ENCODE data around the gene FAM118A.
"Not testable (repeated sequence)": the region's sequence is repeated elsewhere in the genome, so short reads cannot be mapped to it uniquely, and the experiment has no call there.

FAM118A gene

DNA sequence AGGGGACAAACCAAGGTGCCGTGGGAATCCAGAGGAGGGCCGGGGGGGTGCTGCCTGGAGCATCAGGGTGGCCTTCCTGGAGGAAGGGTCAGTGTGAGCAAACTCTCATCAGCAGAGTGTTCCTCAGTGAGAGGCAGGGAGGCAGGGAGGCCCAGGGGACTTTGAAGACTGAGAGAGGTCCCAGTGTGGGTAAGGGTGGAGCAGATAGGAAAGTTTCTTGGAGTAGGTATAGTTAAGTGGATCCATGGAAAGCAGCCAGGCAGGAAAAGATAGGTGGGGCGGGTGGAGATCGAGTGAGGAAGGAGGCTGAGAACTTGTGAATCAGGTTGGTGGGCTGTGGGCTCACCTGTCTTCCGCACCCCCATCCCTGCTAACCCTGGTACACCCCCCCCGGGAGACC is 15.7 kb upstream of the FAM118A start:
- H3K36me3 Mint-ChIP-seq (ENCODE audit: low read depth), result no peaks in the 10 kb centered on the region
- peaks cover 13% of the 10 kb centered on the region for H3K4me1 Mint-ChIP-seq (ENCODE audit: low read depth)
- no peaks in the 10 kb centered on the region for H3K27me3 Mint-ChIP-seq
- no peak overlapping the region for H3K27ac Mint-ChIP-seq
- no peak for DNase-seq
- H3K4me3 Mint-ChIP-seq, result no peak overlapping the region
- no peaks in the 10 kb centered on the region for H3K9me3 Mint-ChIP-seq

DNA sequence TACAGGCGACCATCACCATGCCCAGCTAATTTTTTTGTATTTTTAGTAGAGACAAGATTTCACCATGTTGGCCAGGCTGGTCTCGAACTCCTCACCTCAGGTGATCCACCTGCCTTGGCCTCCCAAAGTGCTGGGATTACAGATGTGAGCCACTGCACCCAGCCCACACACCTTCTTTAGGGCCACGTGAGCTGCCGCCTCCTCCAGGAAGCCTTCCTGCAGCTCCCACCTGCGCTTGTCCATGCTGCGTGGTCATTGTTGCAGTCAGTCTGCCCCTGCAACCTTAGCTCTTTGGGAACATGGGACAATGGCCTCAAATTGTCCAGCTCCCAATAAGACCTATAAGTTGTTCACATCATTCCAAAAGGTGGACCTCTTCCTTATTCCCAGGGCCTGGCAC is 14.7 kb upstream of the FAM118A start:
- peaks cover 13% of the 10 kb centered on the region for H3K4me1 Mint-ChIP-seq (ENCODE audit: low read depth)
- H3K36me3 Mint-ChIP-seq (ENCODE audit: low read depth); H3K27me3 Mint-ChIP-seq; H3K9me3 Mint-ChIP-seq; H3K4me3 Mint-ChIP-seq; H3K27ac Mint-ChIP-seq; DNase-seq: not testable (repeated sequence)

GRCh38 chr22:45295492-45295891 is 14.2 kb upstream of the FAM118A start:
- no peaks in the 10 kb centered on the region for H3K9me3 Mint-ChIP-seq
- DNase-seq, result no peak
- H3K4me3 Mint-ChIP-seq, result no peak overlapping the region
- no peaks in the 10 kb centered on the region for H3K36me3 Mint-ChIP-seq (ENCODE audit: low read depth)
- no peaks in the 10 kb centered on the region for H3K27me3 Mint-ChIP-seq
- no peak overlapping the region for H3K27ac Mint-ChIP-seq
- H3K4me1 Mint-ChIP-seq (ENCODE audit: low read depth), result peaks cover 13% of the 10 kb centered on the region

DNA sequence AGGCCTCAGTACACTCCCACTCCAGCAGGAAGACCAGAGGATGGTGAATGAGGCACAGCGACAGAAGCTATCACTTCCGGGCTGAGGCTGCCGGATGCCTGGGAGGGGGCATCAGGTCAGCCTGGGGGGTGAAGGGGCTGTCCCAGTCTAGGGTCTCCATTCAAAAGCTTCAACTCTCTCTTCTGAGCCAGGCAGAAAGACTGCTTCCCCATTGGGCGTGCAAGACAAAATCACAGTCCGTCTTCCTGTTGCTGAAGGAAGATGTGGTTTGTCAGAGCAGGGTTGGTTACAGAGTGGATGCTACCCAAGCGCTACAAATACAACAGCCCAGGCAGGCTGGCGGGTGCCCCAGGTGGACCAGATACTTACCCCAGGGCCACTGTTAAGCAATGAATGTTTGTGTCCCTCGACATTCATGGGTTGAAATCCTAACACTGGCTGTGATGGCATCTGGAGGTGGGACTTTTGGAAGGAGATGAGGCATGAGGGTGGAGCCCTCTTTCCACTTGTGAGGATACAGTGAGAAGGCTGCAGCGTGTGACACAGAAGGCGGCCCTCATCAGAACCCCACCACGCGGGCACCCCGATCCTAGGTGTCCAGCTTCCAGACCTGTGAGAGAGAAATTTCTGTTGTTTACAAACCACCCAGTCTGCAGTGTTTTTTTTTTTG is 13.0 kb upstream of the FAM118A start:
- no peaks in the 10 kb centered on the region for H3K9me3 Mint-ChIP-seq
- peak; percentile 49 for DNase-seq
- no peak overlapping the region for H3K4me3 Mint-ChIP-seq
- no peaks in the 10 kb centered on the region for H3K36me3 Mint-ChIP-seq (ENCODE audit: low read depth)
- H3K4me1 Mint-ChIP-seq (ENCODE audit: low read depth), result peaks cover 13% of the 10 kb centered on the region
- peak overlapping the region; percentile 78 for H3K27ac Mint-ChIP-seq
- no peaks in the 10 kb centered on the region for H3K27me3 Mint-ChIP-seq

DNA sequence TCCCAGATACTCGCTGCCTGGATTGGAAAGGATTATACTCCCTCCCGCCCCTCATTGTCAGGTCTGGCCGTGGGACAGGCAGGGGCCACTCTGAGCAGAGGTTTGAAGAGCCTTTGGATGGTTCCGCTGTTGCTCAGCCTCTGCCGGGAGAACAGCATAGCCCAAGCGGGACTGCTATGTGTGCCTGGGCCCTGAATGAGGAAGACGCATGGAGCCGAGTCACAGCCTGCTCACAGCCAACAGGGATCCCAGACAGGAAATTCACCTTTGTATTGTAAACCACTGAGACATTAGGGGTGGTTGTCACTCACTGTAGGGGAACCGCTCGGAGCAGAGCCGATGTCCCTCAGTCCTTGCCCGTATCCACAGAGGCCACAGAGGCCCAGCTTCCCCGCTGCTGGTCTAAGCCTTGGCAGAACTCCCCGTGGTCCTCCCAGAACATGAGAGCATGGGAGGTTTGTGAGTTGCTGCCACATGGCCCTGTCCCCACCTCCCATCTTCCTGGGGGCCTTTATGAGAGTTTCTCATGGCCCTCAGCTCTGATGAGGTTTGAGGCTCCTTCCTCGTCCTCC is 10.7 kb upstream of the FAM118A start:
- DNase-seq, result no peak
- Mint-ChIP-seq H3K4me1 (ENCODE audit: low read depth) (peaks cover 20% of the 10 kb centered on the region), H3K27me3 (no peaks in the 10 kb centered on the region), H3K36me3 (ENCODE audit: low read depth) (no peaks in the 10 kb centered on the region), H3K9me3 (no peaks in the 10 kb centered on the region), H3K27ac (no peak overlapping the region), H3K4me3 (no peak overlapping the region)

DNA sequence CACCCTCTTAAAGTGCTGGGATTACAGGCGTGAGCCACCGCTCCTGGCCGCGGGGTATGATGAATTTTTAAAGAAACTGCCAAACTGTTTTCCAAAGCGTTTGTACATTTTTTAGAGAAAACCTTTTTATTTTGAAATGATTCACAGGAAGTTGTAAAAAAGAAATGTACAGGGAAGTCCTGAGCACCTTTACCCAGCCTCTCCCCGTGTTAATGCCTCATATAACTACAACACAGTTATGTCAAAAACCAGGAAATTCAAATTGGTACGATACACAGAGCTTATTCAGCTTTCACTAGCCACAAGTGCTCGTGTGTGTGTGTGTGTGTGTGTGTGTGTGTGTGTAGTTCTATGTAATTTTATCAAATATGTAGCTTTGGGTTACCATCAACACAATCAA is 7.0 kb upstream of the FAM118A start:
- H3K27me3 Mint-ChIP-seq, result no peaks in the 10 kb centered on the region
- DNase-seq, result no peak
- H3K36me3 Mint-ChIP-seq (ENCODE audit: low read depth), result no peaks in the 10 kb centered on the region
- H3K27ac Mint-ChIP-seq, result no peak overlapping the region
- no peak overlapping the region for H3K4me3 Mint-ChIP-seq
- H3K9me3 Mint-ChIP-seq, result no peaks in the 10 kb centered on the region
- peaks cover 7% of the 10 kb centered on the region for H3K4me1 Mint-ChIP-seq (ENCODE audit: low read depth)

DNA sequence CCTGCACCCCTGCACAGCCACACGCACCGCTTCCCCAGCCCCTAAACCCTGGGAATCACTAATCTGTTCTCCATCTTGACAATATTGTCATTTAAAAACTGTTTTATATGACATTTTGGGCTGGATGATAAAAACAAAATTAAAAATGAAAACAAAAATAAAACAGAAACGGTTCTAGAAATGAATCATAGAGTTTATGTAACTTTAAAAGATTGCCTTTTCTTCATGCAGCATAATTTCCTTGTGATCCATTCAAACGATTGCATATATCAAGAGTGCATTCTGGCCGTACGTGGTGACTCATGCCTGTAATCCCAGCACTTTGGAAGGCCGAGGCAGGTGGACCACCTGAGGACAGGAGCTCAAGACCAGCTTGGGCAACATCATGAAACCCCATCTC is 6.6 kb upstream of the FAM118A start:
- Mint-ChIP-seq H3K4me1 (ENCODE audit: low read depth) (peaks cover 7% of the 10 kb centered on the region), H3K27me3 (no peaks in the 10 kb centered on the region), H3K36me3 (ENCODE audit: low read depth) (no peaks in the 10 kb centered on the region), H3K27ac (no peak overlapping the region), H3K4me3 (no peak overlapping the region), H3K9me3 (no peaks in the 10 kb centered on the region)
- DNase-seq, result no peak

GRCh38 chr22:45304971-45305370 is 4.8 kb upstream of the FAM118A start:
- Mint-ChIP-seq H3K27ac (no peak overlapping the region), H3K4me3 (no peak overlapping the region), H3K27me3 (no peaks in the 10 kb centered on the region), H3K4me1 (ENCODE audit: low read depth) (peaks cover 19% of the 10 kb centered on the region), H3K9me3 (no peaks in the 10 kb centered on the region), H3K36me3 (ENCODE audit: low read depth) (no peaks in the 10 kb centered on the region)
- DNase-seq, result no peak

GRCh38 chr22:45305456-45306075 is 4.2 kb upstream of the FAM118A start:
- no peak overlapping the region for H3K27ac Mint-ChIP-seq
- no peaks in the 10 kb centered on the region for H3K27me3 Mint-ChIP-seq
- H3K36me3 Mint-ChIP-seq (ENCODE audit: low read depth), result peaks cover 2% of the 10 kb centered on the region
- H3K9me3 Mint-ChIP-seq, result no peaks in the 10 kb centered on the region
- DNase-seq, result no peak
- H3K4me1 Mint-ChIP-seq (ENCODE audit: low read depth), result peaks cover 20% of the 10 kb centered on the region
- H3K4me3 Mint-ChIP-seq, result no peak overlapping the region

- no peak for DNase-seq
- Mint-ChIP-seq H3K4me3 (no peak overlapping the region), H3K27ac (no peak overlapping the region)
Measured at GRCh38 chr22:45306139-45306538, 3.6 kb upstream of the FAM118A start.

GRCh38 chr22:45308391-45308956 is 1.3 kb upstream of the FAM118A start:
- H3K27ac Mint-ChIP-seq, result peak overlapping the region; percentile 96
- H3K9me3 Mint-ChIP-seq, result no peaks in the 10 kb centered on the region
- no peak for DNase-seq
- H3K36me3 Mint-ChIP-seq (ENCODE audit: low read depth), result peaks cover 26% of the 10 kb centered on the region
- peak overlapping the region; percentile 90 for H3K4me3 Mint-ChIP-seq
- H3K27me3 Mint-ChIP-seq, result no peaks in the 10 kb centered on the region
- H3K4me1 Mint-ChIP-seq (ENCODE audit: low read depth), result peaks cover 39% of the 10 kb centered on the region

More at GRCh38 chr22:45306139-45306538, 3.6 kb upstream of the FAM118A start:
- Mint-ChIP-seq H3K4me1 (ENCODE audit: low read depth) (peaks cover 26% of the 10 kb centered on the region), H3K27me3 (no peaks in the 10 kb centered on the region), H3K36me3 (ENCODE audit: low read depth) (peaks cover 8% of the 10 kb centered on the region), H3K9me3 (no peaks in the 10 kb centered on the region)

GRCh38 chr22:45308957-45309421 is 745 bp upstream of the FAM118A start:
- peak overlapping the region; percentile 96 for H3K27ac Mint-ChIP-seq
- peaks cover 43% of the 10 kb centered on the region for H3K4me1 Mint-ChIP-seq (ENCODE audit: low read depth)
- no peak for DNase-seq
- peaks cover 27% of the 10 kb centered on the region for H3K36me3 Mint-ChIP-seq (ENCODE audit: low read depth)
- no peaks in the 10 kb centered on the region for H3K9me3 Mint-ChIP-seq
- H3K4me3 Mint-ChIP-seq, result peak overlapping the region; percentile 90
- no peaks in the 10 kb centered on the region for H3K27me3 Mint-ChIP-seq

DNA sequence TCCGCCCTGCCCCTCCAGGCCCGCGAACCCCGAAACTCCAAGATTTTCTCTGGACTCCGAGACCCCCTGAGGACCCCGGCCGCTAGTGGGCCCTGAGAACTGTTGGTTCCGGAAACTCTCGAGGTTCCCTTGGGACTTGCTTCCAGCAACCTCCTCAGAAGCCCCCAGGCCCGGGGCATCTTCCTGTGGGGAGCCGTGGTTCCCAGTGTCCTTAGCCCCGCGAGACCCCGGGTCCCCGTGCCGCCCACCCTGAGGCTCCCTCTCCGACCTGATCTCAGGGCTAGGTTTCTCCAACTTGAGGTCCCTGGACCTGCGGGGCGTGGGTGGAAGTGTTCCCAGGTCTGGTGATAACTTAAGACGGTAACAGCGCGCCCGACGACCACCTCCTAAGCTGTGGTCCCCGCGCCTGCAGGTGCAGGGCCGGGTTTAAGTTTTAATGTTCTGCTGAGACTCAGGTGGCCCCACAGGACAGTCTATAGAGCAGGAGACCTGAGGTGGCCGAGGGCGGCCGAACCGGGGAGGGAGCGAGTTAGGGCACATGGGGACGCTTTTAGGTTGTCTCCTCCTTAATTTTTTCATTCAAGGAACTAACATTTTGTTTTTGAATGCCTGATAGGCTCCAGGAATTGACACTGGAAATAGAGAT is 720 bp downstream of the FAM118A start:
- Mint-ChIP-seq H3K4me3 (peak overlapping the region; percentile 90), H3K9me3 (no peaks in the 10 kb centered on the region), H3K4me1 (ENCODE audit: low read depth) (peaks cover 58% of the 10 kb centered on the region), H3K27ac (peak overlapping the region; percentile 76), H3K27me3 (no peaks in the 10 kb centered on the region), H3K36me3 (ENCODE audit: low read depth) (peaks cover 30% of the 10 kb centered on the region)
- peak; percentile 57 for DNase-seq

DNA sequence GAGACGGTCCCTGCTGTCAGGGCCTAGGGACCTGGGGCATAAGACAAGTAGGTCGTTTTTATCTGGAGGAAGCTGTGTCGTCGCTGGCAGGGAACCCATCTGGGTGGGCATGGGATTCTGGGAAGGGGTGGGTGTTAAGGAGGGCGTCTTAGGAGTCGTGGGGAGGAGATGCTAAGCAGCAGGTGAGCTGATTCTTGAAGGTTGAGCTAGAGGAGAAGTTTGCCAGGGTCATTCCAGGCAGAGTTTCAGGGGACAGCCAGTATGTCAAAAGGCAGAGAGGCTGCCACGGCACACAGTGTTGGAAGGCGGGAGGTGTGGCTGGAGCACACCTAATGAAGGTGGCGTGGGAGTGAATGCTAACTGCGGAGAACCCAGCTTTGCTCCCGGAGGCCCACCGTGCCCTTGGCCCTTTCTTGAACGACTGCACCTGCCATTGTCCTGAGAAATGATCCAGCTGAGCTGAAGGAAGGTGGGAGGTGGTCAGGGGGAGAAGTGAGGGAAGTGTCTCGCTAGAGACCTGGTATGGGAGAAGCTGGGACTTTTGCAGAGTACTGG is 1.3 kb downstream of the FAM118A start:
- Mint-ChIP-seq H3K27ac (peak overlapping the region; percentile 76), H3K4me3 (peak overlapping the region; percentile 90), H3K36me3 (ENCODE audit: low read depth) (peaks cover 30% of the 10 kb centered on the region), H3K27me3 (no peaks in the 10 kb centered on the region), H3K4me1 (ENCODE audit: low read depth) (peaks cover 64% of the 10 kb centered on the region), H3K9me3 (no peaks in the 10 kb centered on the region)
- no peak for DNase-seq

All from activated T-cell treated with anti-CD3 and anti-CD28 coated beads, Interleukin-2, amount 50 U/mL, for 24 hours (primary cell).